Central memory CD4-positive, alpha-beta T cell (primary cell): ENCODE measurements around the gene ZFAND2A.

Source experiments
- DNase-seq: peaks from one replicate; pipeline ENCODE4 v3.0.0; 2022

Gene ZFAND2A

GRCh38 chr7:1104516-1105179 lies 55.3 kb downstream of the ZFAND2A start:
- DNase-seq: no peak

GRCh38 chr7:1103789-1104515 lies 56.0 kb downstream of the ZFAND2A start:
- DNase-seq: no peak

GRCh38 chr7:1103009-1103788 lies 56.8 kb downstream of the ZFAND2A start:
- DNase-seq: no peak
